Keratinocyte (primary cell): ENCODE data around the gene RNU7-1. TPM values are rescaled to one million over a fixed set of nuclear protein-coding genes. Genes with fewer than 3 reads are reported as not detected.

Source experiments
- DNase-seq: peaks from one replicate; pipeline ENCODE4 v3.0.0-alpha.2; 2011; ENCODE audit warnings: low read depth, missing footprints, low spot score
- FAIRE-seq: peaks from 2 replicates; lab custom pipeline; 2011; peaks lifted over from hg19 to GRCh38; lab: Jason Lieb, UNC
- H2AFZ ChIP-seq: 2 replicates; pipeline ENCODE4 v1.6.0; 2012; ENCODE audit warnings: low read length, control low read depth, inconsistent platforms; ENCODE audit not compliant: control insufficient read depth
- H3K27ac ChIP-seq: 2 replicates; pipeline ENCODE4 v1.5.1; 2011; ENCODE audit warnings: low read length; ENCODE audit not compliant: control insufficient read depth, insufficient read depth
- H3K27me3 ChIP-seq: 3 replicates; pipeline ENCODE4 v1.6.0; 2011; ENCODE audit warnings: low read length; ENCODE audit not compliant: control insufficient read depth, insufficient read depth; ENCODE audit errors: extremely low read depth
- H3K36me3 ChIP-seq, 2 experiments: 2 replicates in 1 of 2; 3 replicates in 1 of 2; pipeline ENCODE4 v1.5.1; 2011; ENCODE audit warnings: low read length in 2 of 2, mild to moderate bottlenecking in 1 of 2; ENCODE audit not compliant: control insufficient read depth in 2 of 2, insufficient read depth in 2 of 2; ENCODE audit errors: extremely low read depth in 1 of 2
- H3K4me1 ChIP-seq: 3 replicates; pipeline ENCODE4 v1.5.1; 2011; ENCODE audit warnings: low read length; ENCODE audit not compliant: control insufficient read depth, insufficient read depth; ENCODE audit errors: extremely low read depth
- H3K4me2 ChIP-seq: 3 replicates; pipeline ENCODE4 v1.6.0; 2011; ENCODE audit warnings: low read depth, low read length; ENCODE audit not compliant: control insufficient read depth, insufficient read depth; ENCODE audit errors: extremely low read depth
- H3K4me3 ChIP-seq, 3 experiments: fragments of 200-600 bp in 1 of 3; sonication (generic) in 1 of 3; 2 replicates in 2 of 3; 3 replicates in 1 of 3; pipeline ENCODE4 v1.5.1; 2011 to 2016; ENCODE audit warnings: low read length in 3 of 3, mild to moderate bottlenecking in 3 of 3, control low read depth in 2 of 3, inconsistent platforms in 1 of 3, low read depth in 1 of 3, mixed read lengths in 1 of 3, mixed run types in 1 of 3, moderate library complexity in 1 of 3; ENCODE audit not compliant: control insufficient read depth in 2 of 3, insufficient read depth in 2 of 3; ENCODE audit errors: extremely low read depth in 1 of 3
- H3K79me2 ChIP-seq: 2 replicates; pipeline ENCODE4 v1.6.0; 2012; ENCODE audit warnings: low read length; ENCODE audit not compliant: control insufficient read depth, insufficient read depth
- H3K9ac ChIP-seq: 3 replicates; pipeline ENCODE4 v1.6.0; 2011; ENCODE audit warnings: low read length; ENCODE audit not compliant: control insufficient read depth, insufficient read depth; ENCODE audit errors: extremely low read depth
- H3K9me1 ChIP-seq: 3 replicates; pipeline ENCODE4 v1.6.0; 2011; ENCODE audit warnings: low read length; ENCODE audit not compliant: control insufficient read depth, insufficient read depth; ENCODE audit errors: extremely low read depth
- H3K9me3 ChIP-seq: 2 replicates; pipeline ENCODE4 v1.5.1; 2012; ENCODE audit warnings: low read depth, low read length; ENCODE audit not compliant: control insufficient read depth
- H4K20me1 ChIP-seq: 3 replicates; pipeline ENCODE4 v1.6.0; 2011; ENCODE audit warnings: low read length; ENCODE audit not compliant: control insufficient read depth, insufficient read depth; ENCODE audit errors: extremely low read depth
- EZH2 ChIP-seq: IDR thresholded peaks from one replicate; pipeline ENCODE4 v1.6.1; 2012; ENCODE audit warnings: inconsistent platforms, mild to moderate bottlenecking, low read length, moderate library complexity
- dilution Hi-C: fragments of 300-500 bp; cut with MboI; formaldehyde crosslinking; loops from one replicate; pipeline ENCODE4 v1.7.0; 2020; ENCODE audit warnings: low sequenced_read_pairs; ENCODE audit not compliant: extremely low pct_ligation_motif_present
- polyA plus RNA-seq, 5 experiments: library from polyadenylated mRNA; depleted of rRNA in 3 of 5; stranded (reverse) in 3 of 5; stranded (forward) in 1 of 5; unstranded in 1 of 5; fragments of >200 nt; gene quantifications; 1 replicate in 1 of 5; 2 replicates in 3 of 5; 3 replicates in 1 of 5; pipeline versions ENCODE4 v1.2.1 to v1.2.3, GENCODE V29; 2011 to 2012; ENCODE audit warnings: missing spikeins in 2 of 5, low read depth in 1 of 5, low replicate concordance in 1 of 5
- TF ChIP-seq, protein P1 (sequence below), 3 experiments: IDR thresholded peaks in 1 of 3; conservative IDR thresholded peaks in 1 of 3; optimal IDR thresholded peaks in 1 of 3; 2 replicates in 2 of 3; 3 replicates in 1 of 3; pipeline versions ENCODE3 to v1.5.1; 2011; ENCODE audit warnings: low read length in 3 of 3, mild to moderate bottlenecking in 3 of 3, moderate library complexity in 2 of 3, control low read depth in 1 of 3, inconsistent platforms in 1 of 3; ENCODE audit not compliant: insufficient read depth in 2 of 3; ENCODE audit errors: extremely low read depth in 1 of 3

The RNU7-1 gene
- polyA plus RNA-seq, 1 donor (not counting 4 experiments of a cell fraction or from before 2014, with no cell fraction given): not detected

DNA sequence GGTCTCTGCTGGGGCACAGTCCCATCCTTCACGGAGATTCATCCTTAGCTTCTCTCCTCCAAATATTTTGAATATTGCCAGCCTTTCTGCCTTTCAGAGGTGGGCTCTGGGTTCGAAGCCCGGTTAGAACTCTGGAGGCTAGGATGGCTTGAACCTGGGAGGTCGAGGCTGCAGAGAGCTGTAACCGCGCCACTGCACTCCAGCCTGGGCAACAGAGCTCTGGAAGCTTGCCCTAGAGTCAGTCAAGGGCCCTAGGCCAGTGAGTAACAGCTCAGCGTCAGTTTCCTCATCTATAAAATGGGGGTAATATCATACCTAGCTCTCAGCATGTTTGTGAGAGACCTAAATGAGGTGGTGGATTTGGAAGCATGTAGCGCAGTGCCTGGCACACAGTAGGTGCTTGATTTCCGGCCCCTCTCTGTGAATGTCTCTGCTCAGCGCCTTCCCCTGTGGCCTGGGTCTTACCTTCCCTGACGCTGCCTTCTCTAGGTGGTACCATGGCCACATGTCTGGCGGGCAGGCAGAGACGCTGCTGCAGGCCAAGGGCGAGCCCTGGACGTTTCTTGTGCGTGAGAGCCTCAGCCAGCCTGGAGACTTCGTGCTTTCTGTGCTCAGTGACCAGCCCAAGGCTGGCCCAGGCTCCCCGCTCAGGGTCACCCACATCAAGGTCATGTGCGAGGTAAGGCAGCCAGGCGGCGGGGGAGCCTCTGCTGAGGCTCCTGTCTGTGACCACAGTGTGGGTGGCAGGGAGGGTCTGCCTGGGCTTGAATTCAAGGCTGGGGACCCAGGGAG is 10.9 kb downstream of the RNU7-1 start:
- Histone ChIP-seq H2AFZ (no peak overlapping the region), H3K4me1 (peaks cover 16% of the 10 kb centered on the region), H3K79me2 (no peaks in the 10 kb centered on the region), H3K27me3 (no peaks in the 10 kb centered on the region), H3K4me3 (no peak overlapping the region), H3K9me3 (no peaks in the 10 kb centered on the region), H3K36me3 (no peaks in the 10 kb centered on the region), H4K20me1 (no peaks in the 10 kb centered on the region), H3K9ac (no peak overlapping the region), H3K27ac (no peak overlapping the region), H3K9me1 (no peaks in the 10 kb centered on the region), H3K4me2 (no peak overlapping the region)
- FAIRE-seq (no peak), DNase-seq (no peak)
- dilution Hi-C loops: no loop called here
- no peak for TF ChIP-seq EZH2
- TF ChIP-seq, protein P1, sequence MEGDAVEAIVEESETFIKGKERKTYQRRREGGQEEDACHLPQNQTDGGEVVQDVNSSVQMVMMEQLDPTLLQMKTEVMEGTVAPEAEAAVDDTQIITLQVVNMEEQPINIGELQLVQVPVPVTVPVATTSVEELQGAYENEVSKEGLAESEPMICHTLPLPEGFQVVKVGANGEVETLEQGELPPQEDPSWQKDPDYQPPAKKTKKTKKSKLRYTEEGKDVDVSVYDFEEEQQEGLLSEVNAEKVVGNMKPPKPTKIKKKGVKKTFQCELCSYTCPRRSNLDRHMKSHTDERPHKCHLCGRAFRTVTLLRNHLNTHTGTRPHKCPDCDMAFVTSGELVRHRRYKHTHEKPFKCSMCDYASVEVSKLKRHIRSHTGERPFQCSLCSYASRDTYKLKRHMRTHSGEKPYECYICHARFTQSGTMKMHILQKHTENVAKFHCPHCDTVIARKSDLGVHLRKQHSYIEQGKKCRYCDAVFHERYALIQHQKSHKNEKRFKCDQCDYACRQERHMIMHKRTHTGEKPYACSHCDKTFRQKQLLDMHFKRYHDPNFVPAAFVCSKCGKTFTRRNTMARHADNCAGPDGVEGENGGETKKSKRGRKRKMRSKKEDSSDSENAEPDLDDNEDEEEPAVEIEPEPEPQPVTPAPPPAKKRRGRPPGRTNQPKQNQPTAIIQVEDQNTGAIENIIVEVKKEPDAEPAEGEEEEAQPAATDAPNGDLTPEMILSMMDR (optimal IDR thresholded peaks at IDR 0.05 in 1 of 3, IDR thresholded peaks at IDR 0.05 in 1 of 3, conservative IDR thresholded peaks at IDR 0.05 in 1 of 3; ENCODE audit: extremely low read depth in 1 of 3, insufficient read depth in 2 of 3, low read length in 3 of 3): no peak

DNA sequence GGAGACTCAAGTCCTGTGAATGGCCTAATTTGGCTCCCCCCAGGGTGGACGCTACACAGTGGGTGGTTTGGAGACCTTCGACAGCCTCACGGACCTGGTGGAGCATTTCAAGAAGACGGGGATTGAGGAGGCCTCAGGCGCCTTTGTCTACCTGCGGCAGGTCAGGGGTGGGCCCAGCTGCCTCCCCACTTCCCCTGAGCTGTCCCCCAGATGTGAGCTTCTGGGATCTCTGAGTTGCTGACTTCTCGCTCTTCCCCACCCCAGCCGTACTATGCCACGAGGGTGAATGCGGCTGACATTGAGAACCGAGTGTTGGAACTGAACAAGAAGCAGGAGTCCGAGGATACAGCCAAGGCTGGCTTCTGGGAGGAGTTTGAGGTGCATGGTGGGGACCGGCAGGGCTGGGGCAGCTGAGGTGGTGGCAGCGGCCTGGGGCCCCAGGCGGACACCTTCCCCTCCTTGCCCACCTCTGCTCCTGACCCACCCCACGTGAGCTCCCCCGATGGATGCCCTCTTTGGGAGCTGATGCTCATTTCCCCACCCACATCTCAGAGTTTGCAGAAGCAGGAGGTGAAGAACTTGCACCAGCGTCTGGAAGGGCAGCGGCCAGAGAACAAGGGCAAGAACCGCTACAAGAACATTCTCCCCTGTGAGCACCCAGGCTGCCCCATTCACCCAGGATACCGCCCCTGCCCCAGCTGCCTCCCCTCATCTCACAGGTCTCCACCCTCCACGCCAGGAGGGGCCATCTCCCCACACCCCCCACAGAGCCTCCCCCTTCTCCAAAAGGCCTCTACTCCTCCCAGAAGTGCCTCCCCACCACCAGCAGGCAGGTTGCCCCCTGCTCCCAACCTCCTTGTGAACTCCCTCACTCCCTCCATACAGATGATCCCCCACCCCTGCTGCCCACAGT is 11.7 kb downstream of the RNU7-1 start:
- no peak for TF ChIP-seq EZH2
- TF ChIP-seq, protein P1 (optimal IDR thresholded peaks at IDR 0.05 in 1 of 3, IDR thresholded peaks at IDR 0.05 in 1 of 3, conservative IDR thresholded peaks at IDR 0.05 in 1 of 3; ENCODE audit: extremely low read depth in 1 of 3, insufficient read depth in 2 of 3, low read length in 3 of 3): no peak
- dilution Hi-C loops: no loop called here
- FAIRE-seq (no peak), DNase-seq (no peak)
- Histone ChIP-seq H3K36me3 (peaks cover 0 to 1% of the 10 kb centered on the region in 2 experiments), H2AFZ (no peak overlapping the region), H3K9ac (no peak overlapping the region), H3K9me3 (no peaks in the 10 kb centered on the region), H3K4me1 (peaks cover 16% of the 10 kb centered on the region), H3K9me1 (no peaks in the 10 kb centered on the region), H3K27me3 (no peaks in the 10 kb centered on the region), H3K27ac (no peak overlapping the region), H3K4me3 (no peak overlapping the region), H4K20me1 (no peaks in the 10 kb centered on the region), H3K4me2 (no peak overlapping the region), H3K79me2 (no peaks in the 10 kb centered on the region)
